ENCODE data around the gene MUC2.

The MUC2 gene

DNA sequence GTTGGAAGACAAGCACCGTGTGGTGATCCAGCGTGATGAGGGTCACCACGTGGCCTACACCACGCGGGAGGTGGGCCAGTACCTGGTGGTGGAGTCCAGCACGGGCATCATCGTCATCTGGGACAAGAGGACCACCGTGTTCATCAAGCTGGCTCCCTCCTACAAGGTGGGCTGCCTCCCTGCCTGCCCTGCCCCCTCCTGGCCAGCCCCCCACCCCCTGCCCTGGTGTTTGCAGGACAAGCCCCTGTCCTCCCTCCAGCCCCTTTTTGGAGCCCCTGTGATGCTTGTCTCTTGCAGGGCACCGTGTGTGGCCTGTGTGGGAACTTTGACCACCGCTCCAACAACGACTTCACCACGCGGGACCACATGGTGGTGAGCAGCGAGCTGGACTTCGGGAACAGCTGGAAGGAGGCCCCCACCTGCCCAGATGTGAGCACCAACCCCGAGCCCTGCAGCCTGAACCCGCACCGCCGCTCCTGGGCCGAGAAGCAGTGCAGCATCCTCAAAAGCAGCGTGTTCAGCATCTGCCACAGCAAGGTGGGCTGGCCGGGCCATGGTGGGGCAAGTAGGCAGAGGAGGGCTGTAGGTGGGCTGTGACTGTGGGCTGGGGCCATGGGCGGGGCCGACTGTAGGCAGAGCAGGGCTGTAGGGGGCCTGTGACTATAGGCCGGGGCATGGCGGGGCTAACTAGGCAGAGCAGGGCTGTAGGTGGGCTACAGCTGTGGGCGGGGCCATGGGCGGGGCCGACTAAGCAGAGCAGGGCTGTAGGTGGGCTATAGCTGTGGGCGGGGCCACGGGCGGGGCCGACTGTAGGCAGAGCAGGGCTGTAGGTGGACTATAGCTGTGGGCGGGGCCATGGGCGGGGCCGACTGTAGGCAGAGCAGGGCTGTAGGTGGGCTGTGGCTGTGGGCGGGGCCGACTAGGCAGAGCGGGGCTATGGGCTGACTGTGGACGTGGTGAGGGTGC lies 13.6 kb downstream of the MUC2 start:
- no peak for DNase-seq

DNA sequence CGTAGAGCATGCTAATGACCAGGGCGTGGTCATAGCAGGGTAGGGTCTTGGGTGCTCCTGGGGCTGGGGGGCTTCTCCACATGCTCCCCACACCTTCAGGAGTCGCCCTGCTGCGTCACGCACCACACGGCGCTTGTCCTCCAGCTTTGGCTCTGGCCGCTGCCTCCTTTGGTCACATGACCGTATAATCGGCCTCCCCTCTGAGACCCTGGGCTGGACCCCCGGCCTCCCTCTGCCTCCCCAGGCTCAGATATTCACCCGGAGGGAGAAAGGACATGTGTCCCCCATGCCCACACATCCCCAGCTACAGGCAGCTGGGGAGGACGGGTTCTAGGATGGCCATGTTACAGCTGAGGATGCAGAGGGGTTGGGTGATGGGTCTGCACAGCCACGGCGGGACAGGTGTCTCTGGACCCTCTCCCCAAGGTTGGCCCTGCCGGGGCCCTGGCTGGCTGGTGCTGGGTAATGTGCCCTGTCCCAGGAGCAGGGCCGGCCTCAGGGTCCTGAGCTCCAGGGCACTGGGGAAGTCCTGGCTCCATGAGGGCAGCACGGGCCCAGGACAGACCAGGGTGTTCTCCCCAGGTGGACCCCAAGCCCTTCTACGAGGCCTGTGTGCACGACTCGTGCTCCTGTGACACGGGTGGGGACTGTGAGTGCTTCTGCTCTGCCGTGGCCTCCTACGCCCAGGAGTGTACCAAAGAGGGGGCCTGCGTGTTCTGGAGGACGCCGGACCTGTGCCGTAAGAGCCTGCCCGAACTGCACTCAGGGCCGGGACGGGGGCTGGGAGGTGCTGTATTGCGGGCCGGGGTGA lies 14.5 kb downstream of the MUC2 start:
- no peak for DNase-seq

DNA sequence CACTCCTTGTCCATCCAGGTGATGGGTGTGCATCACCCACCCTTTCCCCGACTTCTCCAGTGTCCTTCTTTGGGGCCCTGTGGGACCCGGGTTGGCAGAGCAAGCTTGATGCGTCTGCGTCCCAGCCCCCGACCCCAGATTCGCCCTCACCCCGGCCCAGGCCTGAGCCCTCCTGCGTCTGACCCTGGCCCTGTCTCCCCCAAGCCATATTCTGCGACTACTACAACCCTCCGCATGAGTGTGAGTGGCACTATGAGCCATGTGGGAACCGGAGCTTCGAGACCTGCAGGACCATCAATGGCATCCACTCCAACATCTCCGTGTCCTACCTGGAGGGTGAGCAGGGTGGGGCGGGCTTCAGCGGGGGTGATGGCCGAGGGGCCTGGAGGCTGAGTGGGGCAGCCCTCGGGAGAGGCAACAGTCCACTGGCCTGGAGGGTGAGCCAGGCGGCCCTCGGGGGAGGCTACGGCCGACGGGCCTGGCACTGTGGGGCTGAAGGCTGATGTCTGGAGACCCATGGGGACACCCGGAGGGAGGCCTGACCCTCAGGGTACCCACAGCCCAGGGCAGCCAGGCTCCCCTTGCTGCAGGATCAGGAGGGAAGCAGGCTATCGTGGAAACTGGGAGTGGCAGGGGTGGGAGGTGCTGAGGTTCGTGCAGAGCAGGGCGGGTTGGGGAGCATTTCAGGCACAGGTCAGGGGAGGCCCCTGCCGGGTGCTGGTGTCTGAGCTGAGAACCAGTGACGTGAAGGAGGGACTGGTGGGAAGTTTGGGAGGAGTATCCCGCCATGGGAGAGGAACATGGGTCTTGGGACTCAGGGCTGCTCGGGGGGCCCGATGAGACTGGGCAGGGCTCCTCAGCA lies 15.3 kb downstream of the MUC2 start:
- no peak for DNase-seq

DNA sequence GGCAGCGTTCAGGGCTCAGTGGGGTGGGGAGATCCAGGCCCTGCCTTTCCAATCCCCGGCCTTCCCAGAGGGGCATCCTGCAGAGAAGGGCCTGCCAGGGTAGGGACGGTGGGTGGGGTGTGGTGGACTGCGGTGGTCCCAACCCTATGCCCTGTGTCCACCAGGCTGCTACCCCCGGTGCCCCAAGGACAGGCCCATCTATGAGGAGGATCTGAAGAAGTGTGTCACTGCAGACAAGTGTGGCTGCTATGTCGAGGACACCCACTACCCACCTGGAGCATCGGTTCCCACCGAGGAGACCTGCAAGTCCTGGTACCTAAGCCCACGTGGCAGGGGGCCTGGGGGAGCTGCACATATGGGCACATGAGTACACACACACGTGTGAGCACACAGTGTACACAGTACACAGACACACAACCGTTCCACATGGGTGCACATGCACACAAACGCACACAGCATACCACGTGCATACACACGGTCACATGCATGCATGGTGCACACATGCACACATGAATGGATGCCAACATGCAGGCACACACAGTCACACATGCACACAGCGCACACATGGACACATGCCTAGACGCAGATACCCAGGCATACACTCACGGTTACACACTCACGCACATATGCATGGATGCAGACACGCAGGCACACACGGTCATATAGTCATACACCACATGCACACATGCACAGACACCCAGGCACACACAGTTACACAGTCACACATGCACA lies 16.1 kb downstream of the MUC2 start:
- no peak for DNase-seq

DNA sequence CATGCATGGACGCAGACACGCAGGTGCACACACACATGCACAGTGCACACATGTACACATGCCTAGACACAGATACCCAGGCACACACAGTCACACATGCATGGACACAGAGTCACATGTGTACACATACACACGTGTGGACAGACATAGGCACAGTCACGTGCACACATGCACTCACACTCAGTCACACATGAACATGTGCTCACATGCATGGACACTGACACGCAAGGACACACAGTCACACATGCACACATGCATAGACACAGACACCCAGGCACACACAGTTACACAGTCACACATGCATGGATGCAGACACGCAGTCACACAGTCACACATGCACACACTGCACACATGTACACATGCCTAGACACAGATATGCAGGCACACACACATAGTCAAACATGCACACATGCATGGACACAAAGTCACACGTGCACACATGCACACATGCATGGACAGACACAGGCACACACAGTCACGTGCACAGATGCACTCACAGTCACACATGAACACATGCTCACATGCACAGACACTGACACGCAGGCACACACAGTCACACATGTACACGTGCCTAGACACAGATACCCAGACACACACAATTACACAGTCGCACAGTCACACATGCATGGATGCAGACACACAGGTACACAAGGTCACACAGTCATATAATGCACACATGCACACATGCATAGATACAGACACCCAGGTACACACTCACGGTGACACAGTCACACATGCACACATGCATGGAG lies 16.8 kb downstream of the MUC2 start:
- no peak for DNase-seq

DNA sequence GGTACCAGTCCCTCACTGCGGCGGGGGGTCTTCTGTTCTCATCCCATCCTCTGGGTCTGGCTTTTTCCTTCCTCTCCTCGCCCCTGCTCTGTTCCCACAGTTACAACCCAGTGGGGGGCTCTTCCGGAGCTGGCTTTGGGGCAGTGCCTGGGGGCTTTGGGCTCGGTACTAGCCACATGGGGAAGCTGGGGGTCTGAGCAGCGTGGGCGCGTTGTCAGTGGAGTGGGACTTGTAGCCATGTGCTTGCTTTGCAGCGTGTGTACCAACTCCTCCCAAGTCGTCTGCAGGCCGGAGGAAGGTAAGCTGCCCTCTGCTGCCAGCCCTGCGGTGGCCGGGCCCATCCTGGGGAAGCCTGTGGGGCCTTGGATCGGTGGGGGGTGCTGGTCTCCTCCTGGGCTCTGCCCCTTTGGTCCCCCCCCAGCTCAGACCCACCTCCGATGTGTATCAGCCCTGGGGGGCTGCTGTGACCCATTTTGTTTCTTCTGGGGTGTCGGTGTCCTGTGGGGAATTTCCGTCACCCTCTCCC lies 17.5 kb downstream of the MUC2 start:
- DNase-seq, result no peak

DNA sequence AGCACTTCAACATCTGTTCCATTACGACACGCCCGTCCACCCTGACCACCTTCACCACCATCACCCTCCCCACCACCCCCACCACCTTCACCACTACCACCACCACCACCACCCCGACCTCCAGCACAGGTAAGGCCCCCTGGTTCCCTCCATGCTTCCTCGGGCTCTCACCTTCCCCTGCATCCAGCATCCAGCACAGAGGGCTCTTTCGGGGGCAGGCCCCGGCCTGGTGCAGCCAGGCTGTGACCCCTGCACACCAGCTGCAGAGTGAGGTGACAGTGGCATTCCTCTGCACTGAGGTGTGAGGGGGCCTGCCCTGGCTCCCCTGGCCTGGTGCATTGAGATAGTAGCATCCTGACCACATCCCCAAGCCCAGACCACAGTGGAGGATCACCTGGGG lies 18.2 kb downstream of the MUC2 start:
- no peak for DNase-seq

DNA sequence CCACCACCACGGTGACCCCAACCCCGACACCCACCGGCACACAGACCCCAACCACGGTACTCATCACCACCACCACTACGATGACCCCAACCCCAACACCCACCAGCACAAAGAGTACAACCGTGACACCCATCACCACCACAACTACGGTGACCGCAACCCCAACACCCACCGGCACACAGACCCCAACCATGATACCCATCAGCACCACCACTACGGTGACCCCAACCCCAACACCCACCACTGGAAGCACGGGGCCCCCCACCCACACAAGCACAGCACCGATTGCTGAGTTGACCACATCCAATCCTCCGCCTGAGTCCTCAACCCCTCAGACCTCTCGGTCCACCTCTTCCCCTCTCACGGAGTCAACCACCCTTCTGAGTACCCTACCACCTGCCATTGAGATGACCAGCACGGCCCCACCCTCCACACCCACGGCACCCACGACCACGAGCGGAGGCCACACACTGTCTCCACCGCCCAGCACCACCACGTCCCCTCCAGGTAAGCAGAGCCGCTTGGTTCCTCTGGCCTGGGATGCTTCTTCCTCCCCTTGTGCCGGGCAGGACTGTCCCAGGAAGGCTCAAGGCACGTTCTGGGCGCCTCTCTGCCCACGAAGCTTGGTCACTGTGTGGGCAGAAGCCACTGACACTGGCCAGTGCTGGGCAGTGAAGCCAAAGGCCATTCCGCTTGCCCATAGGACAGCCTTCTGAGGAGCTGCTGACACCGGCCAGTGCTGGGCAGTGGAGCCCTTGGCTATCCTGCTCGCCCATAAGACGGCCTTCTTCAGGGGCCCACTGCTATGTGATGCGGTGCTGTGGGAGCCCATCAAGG lies 25.1 kb downstream of the MUC2 start:
- no peak for DNase-seq

DNA sequence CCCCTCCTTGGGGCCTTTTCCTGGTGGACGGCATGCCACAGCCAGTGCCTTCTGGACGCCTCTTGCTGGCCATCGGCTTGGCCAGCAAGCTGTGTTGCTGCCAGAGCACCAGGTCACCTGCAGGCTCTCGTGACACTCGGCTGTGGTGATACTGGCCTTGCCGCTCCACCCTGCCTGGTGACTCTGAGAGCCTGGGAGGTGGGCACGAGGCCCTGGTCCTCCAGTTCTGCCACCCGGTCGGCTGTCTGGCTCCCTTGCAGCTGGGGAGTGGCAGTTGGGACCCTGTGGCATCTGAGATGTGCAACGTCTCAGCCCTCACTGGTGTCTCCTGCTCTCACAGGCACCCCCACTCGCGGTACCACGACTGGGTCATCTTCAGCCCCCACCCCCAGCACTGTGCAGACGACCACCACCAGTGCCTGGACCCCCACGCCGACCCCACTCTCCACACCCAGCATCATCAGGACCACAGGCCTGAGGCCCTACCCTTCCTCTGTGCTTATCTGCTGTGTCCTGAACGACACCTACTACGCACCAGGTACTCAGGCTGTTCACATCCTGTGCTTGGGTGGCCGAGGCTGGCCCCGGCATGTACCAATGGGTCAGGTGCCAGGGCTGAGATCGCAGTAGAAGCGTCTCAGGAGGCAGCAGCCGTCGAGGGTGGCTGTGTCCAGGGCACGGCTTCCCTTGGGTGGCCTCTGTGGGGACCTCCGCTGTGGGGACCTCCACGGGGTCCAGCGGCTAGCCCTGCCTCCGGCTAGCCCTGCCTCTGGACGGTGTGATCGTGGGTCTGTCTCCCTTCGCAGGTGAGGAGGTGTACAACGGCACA lies 26.0 kb downstream of the MUC2 start:
- no peak for DNase-seq

DNA sequence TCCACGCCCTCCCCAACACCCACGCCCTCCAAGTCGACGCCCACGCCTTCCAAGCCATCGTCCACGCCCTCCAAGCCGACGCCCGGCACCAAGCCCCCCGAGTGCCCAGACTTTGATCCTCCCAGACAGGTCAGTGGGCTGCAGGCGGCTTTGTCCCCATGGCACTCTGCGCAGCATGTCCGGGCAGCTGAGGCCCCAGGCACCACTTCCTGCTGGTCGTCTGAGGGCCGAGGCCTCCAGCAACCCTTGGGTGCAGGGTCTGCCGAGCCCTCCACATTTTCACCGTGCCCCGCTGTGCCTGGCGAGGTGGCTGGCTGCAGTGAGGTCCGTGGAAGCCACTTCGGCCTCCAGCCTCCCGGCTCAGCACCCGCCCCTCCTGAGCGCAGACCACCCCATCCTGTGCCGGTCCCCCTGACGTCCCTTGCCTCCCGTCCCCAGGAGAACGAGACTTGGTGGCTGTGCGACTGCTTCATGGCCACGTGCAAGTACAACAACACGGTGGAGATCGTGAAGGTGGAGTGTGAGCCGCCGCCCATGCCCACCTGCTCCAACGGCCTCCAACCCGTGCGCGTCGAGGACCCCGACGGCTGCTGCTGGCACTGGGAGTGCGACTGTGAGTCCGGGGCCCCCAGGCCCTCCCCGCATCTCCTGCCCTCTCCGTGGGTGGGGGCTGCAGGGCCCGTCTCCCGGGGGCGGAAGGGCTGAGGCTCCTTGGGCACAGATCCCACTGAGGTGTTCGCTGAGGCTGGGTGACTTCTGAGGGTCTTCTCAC lies 26.8 kb downstream of the MUC2 start:
- no peak for DNase-seq

DNA sequence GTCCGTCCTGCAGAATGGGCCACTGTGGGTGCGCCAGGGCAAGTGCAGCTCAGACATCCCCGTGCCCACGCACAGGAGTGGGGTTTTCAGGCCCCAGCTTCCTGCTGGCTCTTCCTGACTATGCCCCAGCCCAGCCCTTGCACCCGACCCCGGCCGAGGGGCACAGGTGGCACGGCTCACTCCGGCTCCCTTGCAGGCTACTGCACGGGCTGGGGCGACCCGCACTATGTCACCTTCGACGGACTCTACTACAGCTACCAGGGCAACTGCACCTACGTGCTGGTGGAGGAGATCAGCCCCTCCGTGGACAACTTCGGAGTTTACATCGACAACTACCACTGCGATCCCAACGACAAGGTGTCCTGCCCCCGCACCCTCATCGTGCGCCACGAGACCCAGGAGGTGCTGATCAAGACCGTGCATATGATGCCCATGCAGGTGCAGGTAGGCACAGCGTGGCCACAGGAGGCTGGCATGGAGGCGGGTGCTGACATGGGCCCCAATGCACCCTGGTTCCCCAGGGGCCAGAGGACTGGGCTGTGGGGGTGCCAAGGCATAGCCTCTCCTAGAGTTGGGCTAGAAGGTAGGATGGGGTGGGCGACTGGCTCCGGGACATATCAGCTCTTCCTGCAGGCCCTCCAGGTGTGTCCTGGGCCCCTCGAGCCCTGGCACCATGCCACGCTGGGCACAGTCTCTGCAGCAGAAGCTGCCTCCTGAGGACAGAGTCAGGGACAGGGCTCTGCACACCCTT lies 27.7 kb downstream of the MUC2 start:
- DNase-seq, result no peak

DNA sequence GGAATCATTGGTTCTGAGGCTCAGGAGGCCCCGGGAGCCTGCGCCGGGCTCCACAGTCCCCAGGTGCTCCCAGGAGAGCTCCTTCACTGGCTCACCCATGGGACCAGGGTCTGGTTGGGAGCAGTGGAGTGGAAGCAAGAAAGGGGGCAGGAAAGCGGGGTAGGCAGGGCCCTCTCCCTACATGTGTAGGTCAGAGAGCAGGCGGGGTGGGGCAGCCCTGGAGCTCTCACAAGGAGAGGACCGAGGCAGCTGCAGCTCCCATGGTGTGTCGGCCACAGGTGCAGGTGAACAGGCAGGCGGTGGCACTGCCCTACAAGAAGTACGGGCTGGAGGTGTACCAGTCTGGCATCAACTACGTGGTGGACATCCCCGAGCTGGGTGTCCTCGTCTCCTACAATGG lies 28.3 kb downstream of the MUC2 start:
- DNase-seq, result no peak

DNA sequence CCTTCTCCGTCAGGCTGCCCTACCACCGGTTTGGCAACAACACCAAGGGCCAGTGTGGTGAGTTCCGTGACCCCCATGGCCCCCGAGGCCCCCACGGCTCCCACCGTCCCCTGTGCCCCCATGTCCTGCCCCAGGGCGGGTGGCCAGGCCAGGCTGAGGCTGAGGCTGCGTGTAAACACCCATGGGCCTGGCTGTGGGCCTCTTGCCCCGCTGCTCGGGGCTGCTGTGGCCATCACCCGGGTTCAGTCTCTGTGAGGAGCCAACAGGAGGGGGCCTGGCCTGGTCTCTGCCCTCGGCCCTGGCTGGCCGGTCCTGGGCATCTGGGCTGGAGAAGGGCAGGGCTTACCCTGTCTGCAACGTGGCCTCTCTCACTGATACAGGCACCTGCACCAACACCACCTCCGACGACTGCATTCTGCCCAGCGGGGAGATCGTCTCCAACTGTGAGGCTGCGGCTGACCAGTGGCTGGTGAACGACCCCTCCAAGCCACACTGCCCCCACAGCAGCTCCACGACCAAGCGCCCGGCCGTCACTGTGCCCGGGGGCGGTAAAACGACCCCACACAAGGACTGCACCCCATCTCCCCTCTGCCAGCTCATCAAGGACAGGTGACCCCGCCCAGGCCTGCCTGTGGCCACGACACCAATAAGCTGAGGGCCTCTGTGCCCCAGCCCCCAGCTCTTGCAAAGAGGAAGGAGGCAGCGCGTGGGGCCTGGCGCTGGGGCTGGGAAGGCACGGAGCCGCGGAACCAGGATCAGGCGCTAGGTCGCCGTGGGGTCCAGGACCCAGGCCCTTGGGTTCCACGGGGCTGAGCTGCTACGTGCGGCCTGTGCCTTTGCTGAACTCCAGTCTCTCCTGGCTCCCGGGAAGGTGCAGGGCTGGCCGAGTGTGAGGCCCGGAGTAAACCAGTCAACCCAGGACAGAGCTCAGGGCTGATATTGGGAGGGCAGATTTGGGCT lies 29.0 kb downstream of the MUC2 start:
- no peak for DNase-seq

DNA sequence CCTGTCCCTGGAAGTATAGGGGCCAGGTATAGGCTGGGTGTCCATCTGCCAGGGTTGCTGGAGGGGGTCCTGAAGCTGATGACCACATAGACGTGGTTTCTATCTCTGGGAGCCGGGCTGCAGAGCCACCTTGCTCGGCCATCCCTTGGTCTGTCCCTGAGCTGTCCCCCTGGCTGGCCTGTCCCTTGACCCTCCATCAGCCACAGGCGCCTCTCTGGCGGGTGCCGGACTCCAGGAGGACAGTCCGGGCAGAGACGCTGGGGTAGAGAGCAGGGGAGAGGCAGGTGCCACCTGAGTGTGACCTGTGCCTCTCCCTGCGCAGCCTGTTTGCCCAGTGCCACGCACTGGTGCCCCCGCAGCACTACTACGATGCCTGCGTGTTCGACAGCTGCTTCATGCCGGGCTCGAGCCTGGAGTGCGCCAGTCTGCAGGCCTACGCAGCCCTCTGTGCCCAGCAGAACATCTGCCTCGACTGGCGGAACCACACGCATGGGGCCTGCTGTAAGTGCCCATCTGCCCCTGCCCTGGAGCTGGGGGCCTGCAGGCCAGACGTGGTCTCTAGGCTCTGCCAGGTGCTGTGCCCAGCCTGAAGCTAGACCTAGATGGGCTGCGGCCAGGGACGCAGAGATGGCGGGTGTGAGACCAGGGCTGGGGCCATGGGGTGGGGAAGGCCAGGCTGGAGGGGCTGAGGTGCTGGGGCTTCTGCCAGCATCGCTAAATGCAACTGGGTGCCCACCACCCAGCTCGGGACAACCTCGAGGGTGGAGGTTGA lies 29.9 kb downstream of the MUC2 start:
- no peak for DNase-seq

DNA sequence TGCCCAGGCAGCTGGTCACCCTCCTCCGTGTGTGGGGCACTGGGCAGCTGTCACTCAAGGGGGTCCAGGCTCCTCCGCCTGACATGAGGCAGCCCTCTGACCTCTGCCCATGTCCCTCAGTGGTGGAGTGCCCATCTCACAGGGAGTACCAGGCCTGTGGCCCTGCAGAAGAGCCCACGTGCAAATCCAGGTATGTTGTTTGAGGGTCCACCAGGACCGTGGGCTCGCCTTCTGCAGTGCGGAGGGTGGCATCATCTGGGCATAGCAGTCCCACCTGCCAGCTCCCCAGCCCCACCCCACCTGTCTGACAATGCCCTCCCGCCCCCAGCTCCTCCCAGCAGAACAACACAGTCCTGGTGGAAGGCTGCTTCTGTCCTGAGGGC lies 30.5 kb downstream of the MUC2 start:
- DNase-seq, result no peak

All from C1 segment of cervical spinal cord (tissue), 14 donors.